Body of pancreas (tissue), 4 donors: ENCODE data around the gene NUP205.
"Not testable (repeated sequence)": the region's sequence is repeated elsewhere in the genome, so short reads cannot be mapped to it uniquely, and the experiment has no call there.

Source experiments
- POLR2A ChIP-seq, 3 donors: fragments of 450-650 bp; IDR thresholded peaks; one replicate each; pipeline ENCODE4 v1.6.1; 2016; ENCODE audit warnings: antibody characterized with exemption in 3 of 3, mild to moderate bottlenecking in 2 of 3
- TF ChIP-seq, protein P1 (sequence below), 7 experiments: fragments of 450-650 bp in 4 of 7; fragments of 200-600 bp in 3 of 7; sonication (generic) in 3 of 7; IDR thresholded peaks; one replicate each; pipeline ENCODE4 v1.5.1; 2016 to 2019; ENCODE audit warnings: antibody characterized with exemption in 7 of 7

DNA sequence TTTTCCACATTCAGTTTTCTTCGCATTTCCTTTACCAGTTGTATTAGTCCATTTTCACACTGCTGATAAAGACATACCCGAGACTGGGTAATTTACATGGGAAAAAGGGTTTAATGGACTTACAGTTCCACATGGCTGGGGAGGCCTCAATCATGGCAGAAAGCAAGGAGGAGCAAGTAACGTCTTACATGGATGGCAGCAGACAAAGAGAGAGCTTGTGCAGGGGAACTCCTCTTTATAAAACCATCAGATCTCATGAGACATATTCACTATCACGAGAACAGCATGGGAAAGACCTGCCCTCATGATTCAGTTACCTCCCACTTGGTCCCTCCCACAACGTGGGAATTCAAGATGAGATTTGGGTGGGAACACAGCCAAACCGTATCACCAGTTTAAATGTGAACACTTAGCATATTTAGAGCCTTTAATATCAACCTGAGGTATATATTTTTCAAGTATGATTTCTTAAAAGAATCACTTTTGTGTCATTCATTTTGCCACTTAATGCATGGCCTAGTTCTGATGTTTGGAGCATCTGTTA, 111.2 kb downstream of the NUP205 start:
- TF ChIP-seq POLR2A (IDR thresholded peaks at IDR 0.05) = not testable (repeated sequence)
- TF ChIP-seq, protein P1, sequence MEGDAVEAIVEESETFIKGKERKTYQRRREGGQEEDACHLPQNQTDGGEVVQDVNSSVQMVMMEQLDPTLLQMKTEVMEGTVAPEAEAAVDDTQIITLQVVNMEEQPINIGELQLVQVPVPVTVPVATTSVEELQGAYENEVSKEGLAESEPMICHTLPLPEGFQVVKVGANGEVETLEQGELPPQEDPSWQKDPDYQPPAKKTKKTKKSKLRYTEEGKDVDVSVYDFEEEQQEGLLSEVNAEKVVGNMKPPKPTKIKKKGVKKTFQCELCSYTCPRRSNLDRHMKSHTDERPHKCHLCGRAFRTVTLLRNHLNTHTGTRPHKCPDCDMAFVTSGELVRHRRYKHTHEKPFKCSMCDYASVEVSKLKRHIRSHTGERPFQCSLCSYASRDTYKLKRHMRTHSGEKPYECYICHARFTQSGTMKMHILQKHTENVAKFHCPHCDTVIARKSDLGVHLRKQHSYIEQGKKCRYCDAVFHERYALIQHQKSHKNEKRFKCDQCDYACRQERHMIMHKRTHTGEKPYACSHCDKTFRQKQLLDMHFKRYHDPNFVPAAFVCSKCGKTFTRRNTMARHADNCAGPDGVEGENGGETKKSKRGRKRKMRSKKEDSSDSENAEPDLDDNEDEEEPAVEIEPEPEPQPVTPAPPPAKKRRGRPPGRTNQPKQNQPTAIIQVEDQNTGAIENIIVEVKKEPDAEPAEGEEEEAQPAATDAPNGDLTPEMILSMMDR (IDR thresholded peaks at IDR 0.05) = not testable (repeated sequence)
